Measurements from ENCODE around the gene UNC13B.

The UNC13B gene

GRCh38 chr9:35260186-35260585, 98.4 kb downstream of the UNC13B start:
- no peak overlapping the region for H3K27ac ChIP-seq (ENCODE audit: extremely low read depth, low read depth, low read length)
- no peaks in the 10 kb centered on the region for H3K4me1 ChIP-seq (ENCODE audit: control insufficient read depth, insufficient read depth, low read length)
- no peaks in the 10 kb centered on the region for H3K36me3 ChIP-seq (ENCODE audit: control insufficient read depth in 2 of 2, insufficient read depth in 1 of 2, low read length in 2 of 2)
- no peak overlapping the region for H3K4me3 ChIP-seq (ENCODE audit: low read depth, low read length)
- no peaks in the 10 kb centered on the region for H3K9me3 ChIP-seq (ENCODE audit: control insufficient read depth, insufficient read depth, low read depth, low read length)
- TF ChIP-seq GFI1B (tag by site-specific recombination; IDR thresholded peaks at IDR 0.05) (no peak), ZNF274 (IDR thresholded peaks at IDR 0.05; ENCODE audit: low read length) (no peak), ZNF274 (tag by site-specific recombination; IDR thresholded peaks at IDR 0.05; ENCODE audit: borderline replicate concordance) (no peak)
- ChIA-PET CTCF (interaction anchor here (0.8 to 2.5 kb wide), 11 partner anchors 17 to 500 kb away, joined by 3 to 17 read pairs (median 8); no protein-coding TSS in a partner anchor), POLR2A (interaction anchor here (2.2 kb wide), 1 partner anchor 144 kb away, joined by 8 read pairs; the partner anchor contains the start of gene ATOSB)

- POLR2A ChIA-PET, result no interaction called here
- no peak overlapping the region for H3K27ac ChIP-seq (ENCODE audit: extremely low read depth, low read depth, low read length)
- CTCF ChIA-PET, result interaction anchor here (1.1 kb wide), 1 partner anchor 165 kb away, joined by 3 read pairs; the partner anchor contains the start of gene PIGO
- no peaks in the 10 kb centered on the region for H3K9me3 ChIP-seq (ENCODE audit: control insufficient read depth, insufficient read depth, low read depth, low read length)
- H3K36me3 ChIP-seq (ENCODE audit: control insufficient read depth in 2 of 2, insufficient read depth in 1 of 2, low read length in 2 of 2), result no peaks in the 10 kb centered on the region
- no peaks in the 10 kb centered on the region for H3K4me1 ChIP-seq (ENCODE audit: control insufficient read depth, insufficient read depth, low read length)
- no peak overlapping the region for H3K4me3 ChIP-seq (ENCODE audit: low read depth, low read length)
- no peak for TF ChIP-seq ZFP41 (tag by site-specific recombination; IDR thresholded peaks at IDR 0.05; ENCODE audit: borderline replicate concordance)
- TF ChIP-seq PRDM1 (tag by site-specific recombination; IDR thresholded peaks at IDR 0.05), result peak; percentile 98
Observed at GRCh38 chr9:35262064-35262463, 100.3 kb downstream of the UNC13B start.

GRCh38 chr9:35267710-35268109, 105.9 kb downstream of the UNC13B start:
- no peak for TF ChIP-seq ZNF2 (tag by site-specific recombination; IDR thresholded peaks at IDR 0.05)
- TF ChIP-seq ZNF398 (tag by site-specific recombination; IDR thresholded peaks at IDR 0.05), result no peak
- TF ChIP-seq ZNF548 (tag by site-specific recombination; IDR thresholded peaks at IDR 0.05), result no peak
- TF ChIP-seq CTCF (tag by site-specific recombination; IDR thresholded peaks at IDR 0.05), result no peak
- H3K36me3 ChIP-seq (ENCODE audit: control insufficient read depth in 2 of 2, insufficient read depth in 1 of 2, low read length in 2 of 2), result no peaks in the 10 kb centered on the region
- no peak overlapping the region for H3K27ac ChIP-seq (ENCODE audit: extremely low read depth, low read depth, low read length)
- H3K4me3 ChIP-seq (ENCODE audit: low read depth, low read length), result no peak overlapping the region
- POLR2A ChIA-PET, result interaction anchor here (1.3 kb wide), 1 partner anchor 106 kb away, joined by 3 read pairs; the partner anchor contains the start of gene UNC13B
- no peaks in the 10 kb centered on the region for H3K4me1 ChIP-seq (ENCODE audit: control insufficient read depth, insufficient read depth, low read length)
- CTCF ChIA-PET, result interaction anchor here (0.7 to 1.4 kb wide), 2 partner anchors 9 to 24 kb away, joined by 3 to 8 read pairs; no protein-coding TSS in a partner anchor
- H3K9me3 ChIP-seq (ENCODE audit: control insufficient read depth, insufficient read depth, low read depth, low read length), result no peaks in the 10 kb centered on the region

GRCh38 chr9:35269919-35270318, 108.1 kb downstream of the UNC13B start:
- no peak overlapping the region for H3K27ac ChIP-seq (ENCODE audit: extremely low read depth, low read depth, low read length)
- CTCF ChIA-PET, result interaction anchor here (0.6 to 0.7 kb wide), 2 partner anchors 17 to 74 kb away, joined by 4 to 5 read pairs; no protein-coding TSS in a partner anchor
- TF ChIP-seq ZNF664 (tag by site-specific recombination; IDR thresholded peaks at IDR 0.05), result no peak
- TF ChIP-seq YY1 (tag by site-specific recombination; IDR thresholded peaks at IDR 0.05), result no peak
- TF ChIP-seq GLIS2 (tag by site-specific recombination; IDR thresholded peaks at IDR 0.05), result no peak
- no peak for TF ChIP-seq KLF7 (tag by site-specific recombination; IDR thresholded peaks at IDR 0.05; ENCODE audit: borderline replicate concordance)
- no peak for TF ChIP-seq ZNF404 (tag by site-specific recombination; IDR thresholded peaks at IDR 0.05)
- no peak for TF ChIP-seq ZNF791 (tag by site-specific recombination; IDR thresholded peaks at IDR 0.05)
- no peak for TF ChIP-seq ZNF138 (tag by site-specific recombination; IDR thresholded peaks at IDR 0.05; ENCODE audit: borderline replicate concordance)
- TF ChIP-seq ZNF324 (tag by site-specific recombination; IDR thresholded peaks at IDR 0.05), result no peak
- no peak for TF ChIP-seq ZNF221 (tag by site-specific recombination; IDR thresholded peaks at IDR 0.05; ENCODE audit: borderline replicate concordance)
- no peak for TF ChIP-seq ZNF843 (tag by site-specific recombination; IDR thresholded peaks at IDR 0.05)
- TF ChIP-seq ZNF248 (tag by site-specific recombination; IDR thresholded peaks at IDR 0.05), result no peak

More at GRCh38 chr9:35269919-35270318, 108.1 kb downstream of the UNC13B start:
- no peaks in the 10 kb centered on the region for H3K36me3 ChIP-seq (ENCODE audit: control insufficient read depth in 2 of 2, insufficient read depth in 1 of 2, low read length in 2 of 2)
- H3K4me1 ChIP-seq (ENCODE audit: control insufficient read depth, insufficient read depth, low read length), result no peaks in the 10 kb centered on the region
- H3K9me3 ChIP-seq (ENCODE audit: control insufficient read depth, insufficient read depth, low read depth, low read length), result no peaks in the 10 kb centered on the region
- POLR2A ChIA-PET, result no interaction called here
- no peak overlapping the region for H3K4me3 ChIP-seq (ENCODE audit: low read depth, low read length)
